Bronchial epithelial cell (primary cell): Measurements from ENCODE around the gene DYNC2LI1. TPM values are rescaled to one million over a fixed set of nuclear protein-coding genes. Genes with fewer than 3 reads are reported as not detected.

Experiments used
- DNase-seq: peaks from one replicate; pipeline ENCODE4 v3.0.0-alpha.2; 2010; ENCODE audit warnings: low read depth
- FAIRE-seq: peaks from 2 replicates; lab custom pipeline; 2011; peaks lifted over from hg19 to GRCh38; lab: Jason Lieb, UNC
- H3K27me3 ChIP-seq: 2 replicates; pipeline ENCODE4 v1.5.1; 2011; ENCODE audit warnings: low read length; ENCODE audit not compliant: control insufficient read depth, insufficient read depth
- H3K36me3 ChIP-seq: 2 replicates; pipeline ENCODE4 v1.5.1; 2011; ENCODE audit warnings: low read length; ENCODE audit not compliant: control insufficient read depth, insufficient read depth
- H3K4me3 ChIP-seq: 2 replicates; pipeline ENCODE4 v1.5.1; 2011; ENCODE audit warnings: mild to moderate bottlenecking, low read depth, low read length, control low read depth
- total RNA-seq: library from RNA; depleted of rRNA; stranded (reverse); fragments of >200 nt; gene quantifications from 2 replicates; pipeline ENCODE4 v1.2.1, GENCODE V29; 2014
- TF ChIP-seq, protein P1 (sequence below): IDR thresholded peaks from 2 replicates; pipeline ENCODE4 v1.5.1; 2011; ENCODE audit warnings: mild to moderate bottlenecking, moderate library complexity, low read length, control low read depth, inconsistent platforms; ENCODE audit not compliant: insufficient read depth, severe bottlenecking

The DYNC2LI1 gene
- total RNA-seq, 1 donor from 2014 or later = 8.2 TPM

DNA sequence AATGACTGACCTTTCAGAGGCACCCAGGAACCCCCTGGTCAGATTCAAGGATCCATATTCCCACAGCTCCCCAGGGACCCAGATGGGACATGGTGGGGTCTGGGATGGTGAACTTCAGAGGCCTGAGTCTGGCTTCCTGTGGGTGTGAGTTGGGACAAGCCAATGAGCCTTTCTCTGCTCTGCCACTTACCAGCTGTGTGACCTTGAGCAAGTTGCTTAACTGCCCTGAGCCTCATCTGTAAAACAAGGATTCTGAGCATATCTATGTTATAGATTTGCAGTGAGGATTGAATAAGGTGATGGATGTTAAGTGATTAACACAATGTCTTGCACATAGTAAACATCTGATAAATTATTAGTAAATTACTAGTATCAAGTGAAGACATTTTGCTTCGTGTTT lies 71.3 kb downstream of the DYNC2LI1 start:
- no peak for FAIRE-seq
- TF ChIP-seq, protein P1, sequence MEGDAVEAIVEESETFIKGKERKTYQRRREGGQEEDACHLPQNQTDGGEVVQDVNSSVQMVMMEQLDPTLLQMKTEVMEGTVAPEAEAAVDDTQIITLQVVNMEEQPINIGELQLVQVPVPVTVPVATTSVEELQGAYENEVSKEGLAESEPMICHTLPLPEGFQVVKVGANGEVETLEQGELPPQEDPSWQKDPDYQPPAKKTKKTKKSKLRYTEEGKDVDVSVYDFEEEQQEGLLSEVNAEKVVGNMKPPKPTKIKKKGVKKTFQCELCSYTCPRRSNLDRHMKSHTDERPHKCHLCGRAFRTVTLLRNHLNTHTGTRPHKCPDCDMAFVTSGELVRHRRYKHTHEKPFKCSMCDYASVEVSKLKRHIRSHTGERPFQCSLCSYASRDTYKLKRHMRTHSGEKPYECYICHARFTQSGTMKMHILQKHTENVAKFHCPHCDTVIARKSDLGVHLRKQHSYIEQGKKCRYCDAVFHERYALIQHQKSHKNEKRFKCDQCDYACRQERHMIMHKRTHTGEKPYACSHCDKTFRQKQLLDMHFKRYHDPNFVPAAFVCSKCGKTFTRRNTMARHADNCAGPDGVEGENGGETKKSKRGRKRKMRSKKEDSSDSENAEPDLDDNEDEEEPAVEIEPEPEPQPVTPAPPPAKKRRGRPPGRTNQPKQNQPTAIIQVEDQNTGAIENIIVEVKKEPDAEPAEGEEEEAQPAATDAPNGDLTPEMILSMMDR = no peak

DNA sequence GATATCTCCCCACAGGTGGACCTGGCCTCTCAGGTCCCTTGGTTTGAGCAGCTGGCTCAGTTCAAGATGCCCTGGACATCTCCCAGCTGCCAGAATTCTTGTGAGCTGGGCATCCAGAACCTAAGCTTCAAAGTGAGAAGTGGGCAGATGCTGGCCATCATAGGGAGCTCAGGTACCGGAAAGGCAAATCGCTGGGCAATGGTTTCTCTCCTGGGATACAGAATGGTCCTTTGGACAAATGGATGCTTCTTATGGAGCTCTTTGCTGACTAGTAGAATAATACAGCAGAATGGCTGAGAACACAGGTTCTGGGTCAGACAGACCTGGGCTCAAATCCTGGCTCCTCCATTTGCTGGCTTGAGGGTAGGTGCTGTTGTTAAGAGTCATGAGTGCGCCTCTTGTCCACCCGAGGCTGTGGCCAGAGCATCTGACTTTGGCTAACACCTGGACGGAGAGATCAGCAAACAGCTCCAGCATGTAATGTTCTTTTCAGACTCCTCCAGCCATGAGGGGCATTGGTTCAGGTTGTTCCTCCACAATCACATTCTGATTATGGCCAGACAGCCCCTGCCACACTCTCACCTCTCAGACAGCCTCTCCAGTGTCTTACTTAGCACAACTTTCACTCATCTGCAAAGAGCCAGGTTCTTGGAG lies 72.4 kb downstream of the DYNC2LI1 start:
- TF ChIP-seq, protein P1 = no peak
- Histone ChIP-seq H3K4me3 (no peak overlapping the region), H3K27me3 (peaks cover 2% of the 10 kb centered on the region), H3K36me3 (no peaks in the 10 kb centered on the region)
- DNase-seq (no peak), FAIRE-seq (no peak)

More for the DNA sequence above, 71.3 kb downstream of the DYNC2LI1 start:
- Histone ChIP-seq H3K27me3 (peaks cover 2% of the 10 kb centered on the region), H3K36me3 (no peaks in the 10 kb centered on the region), H3K4me3 (no peak overlapping the region)
- no peak for DNase-seq

DNA sequence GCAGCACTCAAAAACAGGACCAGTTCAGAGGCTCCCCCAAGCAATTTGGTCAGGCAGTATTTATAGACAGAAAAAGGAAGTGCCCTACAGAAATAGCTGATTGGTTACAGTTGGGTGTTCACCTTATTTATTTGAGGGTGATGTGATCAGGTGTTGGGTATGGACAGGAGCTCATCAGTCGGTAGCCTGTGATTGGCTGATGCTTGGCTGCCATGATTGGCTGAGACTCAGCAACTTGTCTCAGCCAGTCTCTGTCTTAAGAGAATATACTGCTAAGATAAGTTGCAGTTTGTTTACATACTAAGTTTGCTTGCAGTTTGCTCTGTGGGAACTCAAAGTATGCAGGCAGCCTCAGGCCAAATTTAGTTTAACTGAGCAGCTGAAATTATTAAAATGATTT lies 74.4 kb downstream of the DYNC2LI1 start:
- TF ChIP-seq, protein P1 = no peak
- DNase-seq (peak; percentile 12), FAIRE-seq (no peak)
- no peaks in the 10 kb centered on the region for H3K27me3 ChIP-seq
- H3K4me3 ChIP-seq = no peak overlapping the region
- no peaks in the 10 kb centered on the region for H3K36me3 ChIP-seq

DNA sequence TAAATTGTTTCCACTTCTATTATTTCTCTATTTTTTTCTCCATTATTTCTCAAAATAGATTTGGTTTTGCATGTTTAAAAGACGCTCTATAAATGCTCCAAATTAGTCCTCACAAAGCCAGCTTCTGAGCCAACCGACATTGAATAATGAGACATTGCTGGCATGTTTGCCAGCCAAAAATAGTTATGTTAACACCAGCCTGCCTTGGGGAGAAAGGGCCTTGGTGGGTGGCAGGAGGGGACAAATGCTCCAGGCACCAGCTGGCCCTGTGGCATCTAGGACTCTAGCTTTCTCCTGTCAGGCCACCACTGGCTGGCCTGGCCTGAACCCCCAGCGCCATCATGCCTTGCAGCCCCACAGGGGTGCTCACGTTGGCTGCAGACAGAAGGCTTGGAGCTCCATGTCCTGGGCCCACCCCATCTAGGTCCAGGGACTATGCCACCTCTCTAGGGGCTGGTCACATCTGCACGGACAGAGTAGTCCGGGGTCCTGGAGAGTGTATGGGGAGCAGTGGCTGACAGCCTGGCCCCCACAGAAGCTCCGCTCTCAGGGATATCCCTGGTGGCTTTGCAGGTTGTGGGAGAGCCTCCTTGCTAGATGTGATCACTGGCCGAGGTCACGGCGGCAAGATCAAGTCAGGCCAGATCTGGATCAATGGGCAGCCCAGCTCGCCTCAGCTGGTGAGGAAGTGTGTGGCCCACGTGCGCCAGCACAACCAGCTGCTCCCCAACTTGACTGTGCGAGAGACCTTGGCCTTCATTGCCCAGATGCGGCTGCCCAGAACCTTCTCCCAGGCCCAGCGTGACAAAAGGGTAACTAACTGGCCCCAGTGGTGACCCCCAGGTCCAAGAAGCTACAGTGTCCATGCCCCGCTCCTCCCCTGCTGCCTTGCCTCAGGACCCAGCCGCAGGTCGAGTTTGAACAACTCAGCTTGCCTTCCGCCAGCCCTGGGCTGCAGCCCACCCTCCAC lies 77.5 kb downstream of the DYNC2LI1 start:
- Histone ChIP-seq H3K27me3 (peaks cover 3% of the 10 kb centered on the region), H3K4me3 (no peak overlapping the region), H3K36me3 (no peaks in the 10 kb centered on the region)
- TF ChIP-seq, protein P1 = no peak
- DNase-seq (no peak), FAIRE-seq (no peak)

DNA sequence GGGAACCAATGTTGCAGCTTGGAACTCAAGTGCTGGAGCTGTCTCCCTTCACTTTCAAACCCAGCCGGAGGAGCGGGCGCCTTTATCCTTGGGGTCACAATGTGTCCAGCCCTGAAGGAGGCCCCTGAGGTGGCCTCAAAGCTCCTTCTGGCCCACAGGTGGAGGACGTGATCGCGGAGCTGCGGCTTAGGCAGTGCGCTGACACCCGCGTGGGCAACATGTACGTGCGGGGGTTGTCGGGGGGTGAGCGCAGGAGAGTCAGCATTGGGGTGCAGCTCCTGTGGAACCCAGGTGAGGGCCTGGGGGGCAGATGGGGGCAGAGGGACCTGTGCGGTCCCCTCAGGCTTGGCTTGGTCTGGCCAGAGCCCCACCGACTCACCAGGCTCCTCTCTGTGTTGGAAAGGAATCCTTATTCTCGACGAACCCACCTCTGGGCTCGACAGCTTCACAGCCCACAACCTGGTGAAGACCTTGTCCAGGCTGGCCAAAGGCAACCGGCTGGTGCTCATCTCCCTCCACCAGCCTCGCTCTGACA lies 78.4 kb downstream of the DYNC2LI1 start:
- Histone ChIP-seq H3K27me3 (peaks cover 3% of the 10 kb centered on the region), H3K4me3 (no peak overlapping the region), H3K36me3 (no peaks in the 10 kb centered on the region)
- no peak for FAIRE-seq
- DNase-seq = no peak
- TF ChIP-seq, protein P1 = no peak
